HG03558 (cell line): ENCODE measurements around the gene CAD.
"Not testable (repeated sequence)": the region's sequence is repeated elsewhere in the genome, so short reads cannot be mapped to it uniquely, and the experiment has no call there.

Experiments
- ATAC-seq: cut with Tn5 transposase; IDR thresholded peaks from one replicate; pipeline ENCODE4 v1.9.1; 2021; ENCODE audit warnings: moderate number of reproducible peaks; ENCODE audit not compliant: unreplicated experiment; ENCODE audit errors: extremely low read depth

CAD gene

GRCh38 chr2:27250652-27251379 lies 33.6 kb downstream of the CAD start:
- ATAC-seq: no peak

GRCh38 chr2:27251766-27252165 lies 34.6 kb downstream of the CAD start:
- no peak for ATAC-seq

GRCh38 chr2:27255187-27255586 lies 38.0 kb downstream of the CAD start:
- no peak for ATAC-seq

- no peak for ATAC-seq
Observed at GRCh38 chr2:27255660-27256059, 38.5 kb downstream of the CAD start.

DNA sequence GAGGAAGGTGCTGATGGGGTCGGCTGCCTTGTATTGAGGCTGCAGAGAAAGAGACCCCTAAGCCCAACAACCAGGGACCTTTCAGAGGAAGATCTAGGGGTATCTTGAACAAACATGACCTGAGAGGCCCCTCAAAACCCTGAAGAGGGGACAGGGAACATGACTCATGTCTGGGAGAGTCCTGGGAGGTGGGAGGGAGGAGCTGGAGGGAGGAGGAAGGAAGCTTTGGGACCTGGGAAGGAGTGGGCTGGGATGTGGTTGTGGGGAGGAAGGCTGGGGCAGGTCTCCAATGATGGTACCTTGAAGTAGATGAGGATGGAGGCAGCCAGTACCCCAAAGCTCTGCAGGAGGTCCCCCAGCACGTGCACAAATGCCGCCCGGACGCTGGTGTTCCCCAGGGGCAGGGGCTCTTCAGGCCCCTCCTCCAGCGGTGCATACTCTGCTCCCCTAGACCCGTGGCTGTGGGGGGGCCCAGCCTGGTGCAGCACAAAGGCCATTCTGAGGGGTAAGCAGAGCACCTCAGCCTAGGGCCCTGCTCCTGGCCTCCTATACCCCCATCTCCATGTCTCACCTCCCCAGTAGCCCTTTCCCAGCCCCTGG lies 39.8 kb downstream of the CAD start:
- no peak for ATAC-seq

DNA sequence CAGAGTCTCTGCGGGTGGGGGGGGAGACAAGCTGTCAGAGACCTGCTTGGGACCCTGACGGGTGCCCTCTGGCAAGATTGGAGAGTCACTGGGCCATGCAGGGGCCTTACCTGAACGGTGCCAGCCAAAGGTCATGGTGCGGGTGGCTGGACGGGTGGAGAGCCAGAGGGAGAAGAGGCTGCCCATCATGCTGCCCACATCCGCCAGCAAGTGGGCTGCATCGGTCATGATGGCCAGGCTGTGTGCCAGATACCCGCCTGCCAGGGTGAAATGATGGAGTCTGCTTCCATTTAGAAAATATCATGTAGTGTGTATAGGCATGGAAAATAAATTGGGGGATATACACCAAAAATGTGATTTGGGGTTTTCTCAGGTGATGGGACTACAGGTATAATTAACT lies 40.9 kb downstream of the CAD start:
- no peak for ATAC-seq

- no peak for ATAC-seq
Observed at GRCh38 chr2:27261241-27261925, 44.2 kb downstream of the CAD start.

- no peak for ATAC-seq
Observed at GRCh38 chr2:27261926-27262298, 44.7 kb downstream of the CAD start.

GRCh38 chr2:27262379-27263286 lies 45.5 kb downstream of the CAD start, which contains the start of gene SLC30A3:
TSS of gene SLC30A3 (minus strand) at chr2:27263047. CDS start at chr2:27262906, 141 bp downstream.
- no peak for ATAC-seq

GRCh38 chr2:27263287-27264252 lies 46.4 kb downstream of the CAD start:
- ATAC-seq: no peak

DNA sequence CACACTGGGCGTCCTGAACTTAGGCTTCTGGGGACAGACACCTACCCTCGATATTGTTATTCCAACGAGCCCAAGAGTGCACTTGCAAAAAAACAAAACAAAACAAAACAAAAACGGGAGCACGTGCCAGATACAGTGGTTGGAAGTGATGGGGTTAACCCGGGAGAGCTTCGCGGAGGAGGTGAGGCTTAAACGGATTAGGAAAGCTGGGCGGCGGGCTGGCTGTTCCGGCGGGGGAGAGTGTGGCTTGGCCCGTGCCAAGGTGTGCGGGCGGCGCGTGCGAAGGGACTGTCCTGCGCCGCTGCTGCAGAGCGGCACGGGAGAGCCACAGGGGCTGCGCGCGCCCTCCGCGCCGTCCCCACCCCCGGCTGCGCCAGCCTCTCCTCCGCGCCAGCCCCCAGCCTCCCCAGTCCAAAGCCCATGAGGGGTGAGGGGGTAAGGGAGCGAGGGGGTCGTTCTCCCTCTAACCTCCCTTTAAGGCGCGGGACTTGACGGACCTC lies 47.1 kb downstream of the CAD start:
- ATAC-seq: no peak

DNA sequence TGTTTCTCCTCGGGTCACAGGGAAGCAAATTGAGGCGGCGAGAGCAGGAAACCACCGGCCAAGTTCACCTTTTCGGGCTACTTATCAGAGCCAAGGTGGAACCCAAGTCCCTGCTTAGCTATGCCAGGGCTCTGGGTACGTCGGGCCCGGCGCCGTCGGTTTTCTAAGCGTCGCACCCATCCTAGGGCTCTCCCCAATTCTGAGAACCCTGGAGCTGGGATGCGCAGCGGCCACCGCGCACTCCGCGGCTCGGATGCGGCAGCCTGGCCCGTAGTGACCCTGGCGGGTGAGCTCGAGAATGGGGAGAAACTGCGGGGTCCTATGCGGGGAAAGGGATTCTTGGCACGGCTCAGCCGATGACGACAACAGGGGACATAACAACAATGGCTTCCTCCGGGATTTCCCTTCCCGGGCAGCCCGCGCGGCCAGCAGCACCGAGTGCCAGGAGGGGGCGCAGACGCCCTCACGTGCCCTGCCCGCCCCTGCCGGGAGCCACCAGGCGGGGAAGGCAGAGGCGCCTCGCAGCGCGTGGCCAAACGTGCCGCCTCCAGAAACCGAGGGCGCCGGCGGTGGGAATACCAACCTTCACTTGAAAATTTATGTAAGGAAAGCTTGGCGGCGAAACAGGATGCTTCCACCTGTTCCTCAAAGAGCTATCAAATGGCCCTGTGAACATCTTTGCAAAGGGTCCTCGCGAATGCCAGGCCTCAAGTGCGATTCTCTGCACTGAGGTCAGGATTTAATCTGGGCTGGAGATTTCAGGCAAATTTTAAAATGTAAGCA lies 47.8 kb downstream of the CAD start:
- ATAC-seq: no peak

GRCh38 chr2:27265536-27265870 lies 48.3 kb downstream of the CAD start:
- no peak for ATAC-seq

DNA sequence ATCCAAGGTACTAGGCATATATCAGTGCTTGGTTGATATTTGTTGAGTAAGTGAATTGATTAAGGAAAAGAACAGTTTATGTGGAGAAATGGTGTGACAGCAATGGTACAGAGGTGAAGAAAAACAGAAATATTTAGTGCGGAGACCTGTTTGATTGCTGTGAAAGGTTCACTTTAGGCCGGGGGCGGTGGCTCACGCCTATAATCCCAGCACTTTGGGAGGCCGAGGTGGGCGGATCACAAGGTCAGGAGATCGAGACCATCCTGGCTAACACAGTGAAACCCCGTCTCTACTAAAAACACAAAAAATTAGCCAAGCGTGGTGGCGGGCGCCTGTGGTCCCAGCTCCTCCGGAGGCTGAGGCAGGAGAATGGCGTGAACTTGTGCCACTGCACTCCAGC lies 51.1 kb downstream of the CAD start:
- not testable (repeated sequence) for ATAC-seq

GRCh38 chr2:27270131-27270530 lies 53.0 kb downstream of the CAD start:
- ATAC-seq: no peak

- ATAC-seq: no peak
Observed at GRCh38 chr2:27270670-27271069, 53.5 kb downstream of the CAD start.

GRCh38 chr2:27271631-27272340 lies 54.6 kb downstream of the CAD start:
- ATAC-seq: no peak
